Fibroblast of lung (primary cell): ENCODE measurements around the gene FBXL12.

Experiments used
- CTCF ChIP-seq, 2 donors: IDR thresholded peaks in 1 of 2; conservative IDR thresholded peaks in 1 of 2; 1 replicate in 1 of 2; 2 replicates in 1 of 2; pipeline ENCODE4 v1.5.1; 2011 to 2012; ENCODE audit warnings: low read length in 2 of 2, control low read depth in 1 of 2, inconsistent platforms in 1 of 2, low read depth in 1 of 2, mild to moderate bottlenecking in 1 of 2
- EZH2 ChIP-seq: IDR thresholded peaks from 2 replicates; pipeline ENCODE4 v1.5.1; 2012; ENCODE audit warnings: low read length, control low read depth, mild to moderate bottlenecking; ENCODE audit errors: missing control alignments

- TF ChIP-seq EZH2, result no peak
- TF ChIP-seq CTCF (conservative IDR thresholded peaks at IDR 0.05 in 1 of 2, IDR thresholded peaks at IDR 0.05 in 1 of 2; ENCODE audit: low read depth in 1 of 2, low read length in 2 of 2), result no peak
Observed at GRCh38 chr19:9850235-9850959, 31.5 kb upstream of the FBXL12 start.
